Trophoblast cell (in vitro differentiated cells and primary cell): ENCODE measurements around the gene PTPRM.

Experiments
- DNase-seq, 2 donors: peaks; one replicate each; pipeline ENCODE4 v3.0.0-alpha.2; 2016
- H2AFZ ChIP-seq: 2 replicates; pipeline ENCODE4 v1.6.1; 2013; ENCODE audit warnings: low read length, moderate library complexity, mild to moderate bottlenecking; ENCODE audit not compliant: insufficient read depth, poor library complexity
- H2AK5ac ChIP-seq: 2 replicates; pipeline ENCODE4 v1.6.1; 2013; ENCODE audit warnings: mild to moderate bottlenecking, low read length
- H2BK120ac ChIP-seq: 2 replicates; pipeline ENCODE4 v1.6.1; 2013; ENCODE audit warnings: low read length, mild to moderate bottlenecking, moderate library complexity; ENCODE audit not compliant: insufficient read depth, poor library complexity
- H2BK12ac ChIP-seq: 2 replicates; pipeline ENCODE4 v1.6.1; 2013; ENCODE audit warnings: mild to moderate bottlenecking, low read length, moderate library complexity
- H2BK5ac ChIP-seq: 2 replicates; pipeline ENCODE4 v1.6.1; 2013; ENCODE audit warnings: low read length, low read depth, moderate library complexity, mild to moderate bottlenecking; ENCODE audit not compliant: poor library complexity
- H3K14ac ChIP-seq: 2 replicates; pipeline ENCODE4 v1.6.1; 2013; ENCODE audit warnings: mild to moderate bottlenecking, low read length
- H3K18ac ChIP-seq: 2 replicates; pipeline ENCODE4 v1.6.1; 2013; ENCODE audit warnings: mild to moderate bottlenecking, low read length
- H3K23ac ChIP-seq: 2 replicates; pipeline ENCODE4 v1.6.1; 2013; ENCODE audit warnings: low read length
- H3K27ac ChIP-seq: 2 replicates; pipeline ENCODE4 v1.5.1; 2013; ENCODE audit warnings: low read depth, mild to moderate bottlenecking, inconsistent platforms, low read length, moderate library complexity
- H3K27me3 ChIP-seq: 2 replicates; pipeline ENCODE4 v1.6.1; 2013; ENCODE audit warnings: inconsistent platforms, mild to moderate bottlenecking, low read length, moderate library complexity; ENCODE audit not compliant: insufficient read depth
- H3K36me3 ChIP-seq, 2 experiments: 1 replicate in 1 of 2; 2 replicates in 1 of 2; pipeline ENCODE4 v1.6.1; 2013; ENCODE audit warnings: low read length in 2 of 2, mild to moderate bottlenecking in 2 of 2, moderate library complexity in 1 of 2; ENCODE audit not compliant: insufficient read depth in 2 of 2, control insufficient read depth in 1 of 2
- H3K4ac ChIP-seq: 2 replicates; pipeline ENCODE4 v1.6.1; 2013; ENCODE audit warnings: low read depth, mild to moderate bottlenecking, low read length, moderate library complexity
- H3K4me1 ChIP-seq, 2 experiments: 1 replicate in 1 of 2; 2 replicates in 1 of 2; pipeline ENCODE4 v1.6.1; 2013; ENCODE audit warnings: low read length in 2 of 2, mild to moderate bottlenecking in 2 of 2, moderate library complexity in 1 of 2; ENCODE audit not compliant: insufficient read depth in 2 of 2, control insufficient read depth in 1 of 2
- H3K4me2 ChIP-seq: 2 replicates; pipeline ENCODE4 v1.6.1; 2013; ENCODE audit warnings: inconsistent platforms, mild to moderate bottlenecking, low read length, moderate library complexity
- H3K4me3 ChIP-seq: 2 replicates; pipeline ENCODE4 v1.5.1; 2013; ENCODE audit warnings: mild to moderate bottlenecking, low read depth, low read length, inconsistent platforms
- H3K79me1 ChIP-seq: one replicate; pipeline ENCODE4 v1.6.1; 2013; ENCODE audit warnings: low read length
- H3K79me2 ChIP-seq: 2 replicates; pipeline ENCODE4 v1.6.1; 2013; ENCODE audit warnings: low read length, mild to moderate bottlenecking; ENCODE audit not compliant: control insufficient read depth, insufficient read depth, poor library complexity
- H3K9ac ChIP-seq: 2 replicates; pipeline ENCODE4 v1.6.1; 2013; ENCODE audit warnings: mild to moderate bottlenecking, low read length
- H3K9me3 ChIP-seq: 2 replicates; pipeline ENCODE4 v1.6.1; 2013; ENCODE audit warnings: low read depth, mild to moderate bottlenecking, control low read depth, inconsistent platforms, low read length; ENCODE audit not compliant: insufficient read depth
- H4K12ac ChIP-seq: 2 replicates; pipeline ENCODE4 v1.6.1; 2013; ENCODE audit warnings: low read depth, mild to moderate bottlenecking, low read length, moderate library complexity
- H4K8ac ChIP-seq: 2 replicates; pipeline ENCODE4 v1.6.1; 2013; ENCODE audit warnings: low read depth, mild to moderate bottlenecking, low read length, moderate library complexity
- H4K91ac ChIP-seq: one replicate; pipeline ENCODE4 v1.6.1; 2013; ENCODE audit warnings: low read depth, mild to moderate bottlenecking, low read length, moderate library complexity
- whole genome bisulfite sequencing: extraction: QIAGEN DNeasy Blood & Tissue Kit; methylation state at CpG from one replicate; pipeline ENCODE4 v1.1.7; 2013; ENCODE audit warnings: missing lambda C conversion rate; ENCODE audit not compliant: insufficient read length, insufficient coverage; ENCODE audit errors: extremely low coverage; 5-methylcytosine and 5-hydroxymethylcytosine counted together

The PTPRM gene

GRCh38 chr18:7646174-7646886 lies 79.2 kb downstream of the PTPRM start:
- H2BK5ac ChIP-seq: no peak overlapping the region
- no peak overlapping the region for H3K4me2 ChIP-seq
- peak overlapping the region; percentile 41 for H3K4ac ChIP-seq
- H4K91ac ChIP-seq: no peak overlapping the region
- H4K8ac ChIP-seq: no peak overlapping the region
- DNase-seq: peak; percentile 15 to 67
- no peaks in the 10 kb centered on the region for H3K9me3 ChIP-seq
- H3K79me1 ChIP-seq: no peaks in the 10 kb centered on the region
- no CpG with 5 or more reads among the region's 6 CpGs for WGBS
- peaks cover 5 to 8% of the 10 kb centered on the region in 2 experiments for H3K4me1 ChIP-seq
- H3K79me2 ChIP-seq: no peaks in the 10 kb centered on the region
- no peak overlapping the region for H4K12ac ChIP-seq
- no peak overlapping the region for H3K23ac ChIP-seq
- peak overlapping the region; percentile 15 for H3K14ac ChIP-seq
- H2BK120ac ChIP-seq: no peak overlapping the region
- H3K27ac ChIP-seq: no peak overlapping the region
- no peaks in the 10 kb centered on the region for H3K27me3 ChIP-seq
- no peaks in the 10 kb centered on the region for H3K36me3 ChIP-seq
- H3K18ac ChIP-seq: no peak overlapping the region
- H2AFZ ChIP-seq: no peak overlapping the region
- no peak overlapping the region for H2BK12ac ChIP-seq
- H3K4me3 ChIP-seq: no peak overlapping the region
- H3K9ac ChIP-seq: no peak overlapping the region
- H2AK5ac ChIP-seq: no peak overlapping the region

GRCh38 chr18:7647500-7647899 lies 80.4 kb downstream of the PTPRM start:
- Histone ChIP-seq H2BK120ac (no peak overlapping the region), H3K14ac (no peak overlapping the region), H2AK5ac (no peak overlapping the region), H3K4ac (peak overlapping the region; percentile 1), H3K23ac (no peak overlapping the region), H2BK12ac (no peak overlapping the region), H3K4me1 (peaks cover 5 to 8% of the 10 kb centered on the region in 2 experiments), H3K27ac (no peak overlapping the region), H3K36me3 (no peaks in the 10 kb centered on the region), H4K91ac (no peak overlapping the region), H3K79me2 (no peaks in the 10 kb centered on the region), H2AFZ (no peak overlapping the region), H4K12ac (no peak overlapping the region), H4K8ac (no peak overlapping the region), H2BK5ac (no peak overlapping the region), H3K18ac (no peak overlapping the region), H3K4me2 (no peak overlapping the region), H3K27me3 (no peaks in the 10 kb centered on the region), H3K4me3 (no peak overlapping the region), H3K9me3 (no peaks in the 10 kb centered on the region), H3K9ac (no peak overlapping the region), H3K79me1 (no peaks in the 10 kb centered on the region)
- no peak for DNase-seq
- no CpG with 5 or more reads among the region's 3 CpGs for WGBS

DNA sequence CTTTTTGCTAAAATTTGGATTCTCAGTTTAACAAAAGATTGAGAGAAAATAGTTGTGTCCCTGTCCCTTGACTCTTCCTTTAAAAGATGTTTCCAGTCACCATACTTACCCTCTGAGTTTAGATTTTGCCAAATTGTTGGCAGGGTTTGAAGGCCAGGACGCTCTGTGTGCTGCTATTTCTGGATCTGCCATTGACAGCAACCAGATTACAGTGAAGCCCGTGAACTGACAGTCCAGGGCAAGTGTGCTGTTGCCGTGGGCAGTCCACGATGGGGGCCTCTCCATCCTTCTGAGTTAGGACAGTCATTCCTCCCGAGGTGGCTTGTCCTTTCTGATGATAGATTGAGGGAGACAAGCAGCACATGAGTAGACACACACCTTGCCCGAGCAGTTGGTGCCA lies 89.9 kb downstream of the PTPRM start:
- Histone ChIP-seq H3K14ac (no peak overlapping the region), H3K9ac (no peak overlapping the region), H2BK5ac (no peak overlapping the region), H4K8ac (no peak overlapping the region), H3K23ac (no peak overlapping the region), H3K36me3 (no peaks in the 10 kb centered on the region), H2AK5ac (no peak overlapping the region), H3K79me2 (peaks cover 4% of the 10 kb centered on the region), H3K4me3 (no peak overlapping the region), H2AFZ (no peak overlapping the region), H3K4me2 (no peak overlapping the region), H3K18ac (no peak overlapping the region), H2BK12ac (peak overlapping the region; percentile 32), H3K9me3 (no peaks in the 10 kb centered on the region), H3K27ac (no peak overlapping the region), H3K4ac (peak overlapping the region; percentile 52), H3K79me1 (peaks cover 5% of the 10 kb centered on the region), H3K27me3 (no peaks in the 10 kb centered on the region), H4K12ac (no peak overlapping the region), H2BK120ac (no peak overlapping the region), H4K91ac (peak overlapping the region; percentile 15), H3K4me1 (peaks cover 7 to 21% of the 10 kb centered on the region in 2 experiments)
- DNase-seq: no peak
- WGBS: no CpG with 5 or more reads among the region's 6 CpGs

DNA sequence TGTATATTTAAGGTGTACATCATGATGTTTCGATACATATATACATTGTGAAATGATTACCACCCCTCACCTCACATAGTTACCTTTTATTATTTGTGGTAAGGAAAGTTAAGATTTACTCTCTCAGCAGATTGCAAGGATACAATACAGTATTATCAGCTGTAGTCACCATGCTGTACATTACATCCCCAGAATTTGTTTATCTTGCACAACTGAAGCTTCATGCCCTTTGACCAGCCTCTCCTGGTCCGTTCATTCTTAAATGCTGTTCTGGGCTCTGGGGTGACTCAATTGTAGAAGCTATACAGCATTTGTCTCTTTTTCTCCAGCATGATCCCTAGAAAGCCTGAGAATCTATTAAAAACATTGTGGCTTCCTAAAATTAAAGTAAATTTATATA lies 90.8 kb downstream of the PTPRM start:
- Histone ChIP-seq H3K23ac (no peak overlapping the region), H2AFZ (no peak overlapping the region), H4K91ac (no peak overlapping the region), H2BK5ac (no peak overlapping the region), H2AK5ac (no peak overlapping the region), H3K4me1 (peaks cover 7 to 21% of the 10 kb centered on the region in 2 experiments), H3K4ac (no peak overlapping the region), H2BK120ac (no peak overlapping the region), H3K79me2 (peaks cover 4% of the 10 kb centered on the region), H3K4me2 (no peak overlapping the region), H3K36me3 (no peaks in the 10 kb centered on the region), H3K27me3 (no peaks in the 10 kb centered on the region), H3K9me3 (no peaks in the 10 kb centered on the region), H4K8ac (no peak overlapping the region), H3K4me3 (no peak overlapping the region), H3K79me1 (peaks cover 6% of the 10 kb centered on the region), H4K12ac (no peak overlapping the region), H3K9ac (no peak overlapping the region), H3K27ac (peak overlapping the region; percentile 48), H2BK12ac (no peak overlapping the region), H3K14ac (no peak overlapping the region), H3K18ac (no peak overlapping the region)
- WGBS: no CpG with 5 or more reads among the region's 2 CpGs
- peak in 1 of 2 donors; percentile 34 for DNase-seq
